8988T (cell line): Measurements from ENCODE around the gene UHRF2.
"Not testable (repeated sequence)": the region's sequence is repeated elsewhere in the genome, so short reads cannot be mapped to it uniquely, and the experiment has no call there.

ENCODE experiments used
- DNase-seq: peaks from one replicate; pipeline ENCODE4 v3.0.0; 2011

The UHRF2 gene

DNA sequence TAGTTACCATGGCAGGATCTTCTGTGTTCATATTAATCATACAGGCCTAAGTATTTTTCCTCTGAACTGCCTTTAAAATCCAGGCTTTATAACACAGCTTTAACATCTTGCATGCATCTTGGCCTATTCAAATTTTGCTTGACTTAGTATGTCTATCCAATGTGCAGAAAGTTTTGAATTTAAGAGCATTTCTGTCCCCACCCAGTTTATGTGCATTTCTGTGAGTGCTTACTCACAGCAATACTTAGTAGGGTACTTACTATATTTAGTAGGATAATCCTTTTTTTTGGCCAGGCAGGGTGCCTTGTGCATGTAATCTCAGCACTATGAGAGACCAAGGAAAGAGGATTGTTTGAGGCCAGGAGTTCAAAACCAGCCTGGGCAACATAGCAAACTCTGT, 18.0 kb downstream of the UHRF2 start:
- DNase-seq = no peak

DNA sequence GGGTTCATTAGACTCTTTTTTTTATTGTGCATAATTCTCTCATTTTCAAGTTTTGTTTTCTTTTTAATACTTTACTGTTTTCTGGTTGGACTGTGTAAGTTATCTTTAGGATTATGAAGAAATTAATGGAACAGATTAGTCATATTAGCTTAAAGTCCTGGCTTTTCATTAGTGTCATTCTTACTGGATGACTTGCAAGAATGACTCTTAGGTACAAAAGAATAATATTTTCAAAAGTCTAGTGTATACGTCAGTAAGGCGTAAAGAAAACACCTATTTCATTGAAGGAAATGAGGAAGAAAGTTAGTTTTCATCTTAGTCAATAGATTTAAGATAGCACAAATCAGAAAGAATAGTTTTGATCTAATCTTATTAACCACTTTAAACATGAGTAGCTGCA, 20.4 kb downstream of the UHRF2 start:
- DNase-seq = no peak

DNA sequence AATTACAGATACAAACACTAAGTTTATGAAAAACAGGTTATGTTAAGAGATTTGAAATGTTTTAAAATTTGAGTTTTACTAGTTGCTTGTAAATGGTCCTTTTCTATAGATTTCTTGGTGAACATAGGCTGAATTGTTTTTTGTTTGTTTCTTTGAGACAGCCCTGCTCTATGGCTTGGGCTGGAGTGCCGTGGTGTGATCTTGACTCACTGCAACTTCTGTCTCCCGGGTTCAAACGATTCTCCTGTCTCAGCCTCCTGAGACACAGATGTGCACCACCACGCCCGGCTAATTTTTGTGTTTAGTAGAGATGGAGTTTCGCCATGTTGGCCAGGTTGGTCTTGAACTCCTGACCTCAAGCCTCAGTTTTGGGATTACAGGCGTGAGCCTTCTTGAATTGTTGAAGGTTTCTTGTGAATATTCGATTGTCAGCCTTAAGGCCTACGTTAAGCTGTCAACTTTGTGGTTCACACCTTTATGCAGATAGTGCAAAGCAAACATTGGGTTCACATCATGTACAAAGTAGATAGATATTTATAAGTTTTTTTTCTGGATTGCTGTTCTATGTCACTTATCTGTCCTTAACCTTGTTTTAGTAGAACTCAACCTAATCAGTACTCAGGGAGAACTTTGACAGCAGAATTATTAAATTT, 26.2 kb downstream of the UHRF2 start:
- DNase-seq = no peak

DNA sequence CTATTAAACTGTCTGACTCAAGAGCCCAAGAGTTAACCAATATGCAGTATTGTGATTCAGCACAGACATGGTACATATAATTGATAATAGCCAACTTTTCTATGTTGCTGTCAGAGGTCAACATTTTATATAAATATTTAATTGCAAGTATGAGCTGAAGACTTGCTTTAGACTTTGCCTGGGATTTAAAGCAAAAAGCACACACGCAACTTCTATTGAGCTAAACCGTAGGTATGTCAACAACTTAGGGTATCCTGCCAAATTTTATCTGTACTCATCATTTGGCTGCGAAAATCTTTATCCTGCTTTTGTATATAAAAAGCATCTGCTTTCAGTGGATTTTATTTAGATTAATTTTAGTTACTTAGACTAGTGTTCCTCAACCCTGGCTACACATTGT, 27.4 kb downstream of the UHRF2 start:
- DNase-seq = no peak

DNA sequence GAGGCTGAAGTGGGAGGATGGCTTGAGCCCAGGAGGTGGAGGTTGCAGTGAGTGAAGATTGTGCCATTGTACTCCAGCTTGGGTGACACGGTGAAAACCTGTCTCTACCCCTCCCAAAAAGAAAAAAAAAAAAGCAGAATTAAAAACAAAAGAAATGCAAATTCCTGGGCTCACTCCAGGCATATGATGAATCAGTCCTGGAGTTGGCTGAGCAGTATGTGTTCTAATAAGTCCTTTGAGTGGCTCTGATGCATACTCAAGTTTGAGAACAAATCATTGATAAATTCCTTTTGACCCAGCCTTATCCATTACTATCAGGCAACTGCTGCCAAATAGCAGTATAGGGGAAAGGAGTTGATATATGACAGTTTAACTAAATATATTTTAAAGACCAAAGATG, 28.3 kb downstream of the UHRF2 start:
- no peak for DNase-seq

DNA sequence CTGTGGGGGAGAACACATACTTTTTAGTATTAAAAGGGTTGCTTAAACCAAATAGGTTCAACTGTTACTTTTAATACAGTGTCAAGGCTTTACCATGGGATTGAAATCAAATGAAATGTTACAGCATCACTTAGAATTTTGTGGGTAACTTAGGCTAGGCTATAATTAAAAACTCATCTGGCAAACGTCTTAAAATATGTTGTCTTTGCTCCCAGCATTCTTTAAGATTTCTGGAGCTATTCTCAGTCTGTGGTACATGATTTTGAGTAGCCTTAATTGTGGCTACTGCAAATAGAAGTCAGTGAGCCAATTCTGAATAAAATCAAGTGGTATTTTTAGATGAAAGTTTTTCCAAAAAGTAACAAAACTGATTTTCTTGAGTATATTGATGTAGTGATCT, 30.7 kb downstream of the UHRF2 start:
- DNase-seq = no peak

DNA sequence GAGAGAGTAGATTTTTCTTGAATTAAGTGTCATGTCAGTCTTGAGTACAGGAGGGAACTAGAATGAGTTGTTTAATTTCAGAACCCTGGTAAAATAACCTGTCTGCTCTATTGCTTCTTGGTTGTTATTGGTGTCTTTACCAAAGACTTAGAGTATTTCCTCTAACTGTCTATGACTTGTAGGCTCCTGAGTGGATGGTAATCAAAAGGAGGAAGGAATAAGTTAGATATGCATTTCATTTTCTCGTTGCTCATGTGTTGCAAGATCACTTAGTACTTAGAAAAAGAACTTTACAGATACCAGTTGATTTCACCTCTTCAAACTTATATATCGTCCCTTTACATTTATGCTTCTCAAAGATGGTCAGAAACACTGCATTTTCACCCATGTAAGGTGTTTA, 31.1 kb downstream of the UHRF2 start:
- no peak for DNase-seq

DNA sequence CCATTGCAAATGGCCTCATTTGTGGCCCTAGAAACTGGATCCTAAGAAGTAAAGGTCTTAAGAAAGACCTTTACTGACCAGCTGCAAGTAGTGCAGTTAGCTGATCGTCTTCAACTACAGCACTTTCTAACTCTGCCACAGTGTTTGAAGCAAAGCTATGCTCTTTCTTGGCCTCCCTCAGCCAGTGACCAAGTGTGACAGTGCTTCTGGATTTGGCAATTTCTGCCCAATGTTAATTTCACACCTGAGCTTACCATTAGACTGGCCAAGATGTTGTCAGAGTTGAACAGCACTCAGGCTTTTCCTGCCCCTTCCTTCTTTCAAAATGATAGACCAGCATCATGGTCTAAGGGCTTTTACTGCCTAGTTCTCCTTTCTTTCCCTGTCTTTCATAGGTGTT, 36.1 kb downstream of the UHRF2 start:
- no peak for DNase-seq

DNA sequence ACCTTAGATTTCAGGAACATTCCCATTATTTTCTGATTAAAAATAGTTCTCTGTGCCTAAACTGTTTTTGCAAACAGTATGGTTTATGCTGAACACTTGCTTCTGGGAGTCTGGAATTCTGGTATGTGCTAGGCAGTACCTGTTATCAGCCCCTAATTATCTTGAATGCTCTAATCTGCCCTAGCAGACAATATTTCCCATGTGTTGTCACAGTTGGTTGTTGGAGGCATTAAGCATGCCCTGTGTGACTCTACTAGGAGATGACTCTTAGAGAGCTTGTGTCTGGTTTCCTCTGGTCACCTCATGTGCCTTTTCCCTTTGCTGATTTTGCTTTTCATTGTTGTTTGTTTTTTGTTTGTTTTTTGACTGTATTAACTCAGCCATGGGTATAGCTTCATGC, 36.6 kb downstream of the UHRF2 start:
- no peak for DNase-seq

DNA sequence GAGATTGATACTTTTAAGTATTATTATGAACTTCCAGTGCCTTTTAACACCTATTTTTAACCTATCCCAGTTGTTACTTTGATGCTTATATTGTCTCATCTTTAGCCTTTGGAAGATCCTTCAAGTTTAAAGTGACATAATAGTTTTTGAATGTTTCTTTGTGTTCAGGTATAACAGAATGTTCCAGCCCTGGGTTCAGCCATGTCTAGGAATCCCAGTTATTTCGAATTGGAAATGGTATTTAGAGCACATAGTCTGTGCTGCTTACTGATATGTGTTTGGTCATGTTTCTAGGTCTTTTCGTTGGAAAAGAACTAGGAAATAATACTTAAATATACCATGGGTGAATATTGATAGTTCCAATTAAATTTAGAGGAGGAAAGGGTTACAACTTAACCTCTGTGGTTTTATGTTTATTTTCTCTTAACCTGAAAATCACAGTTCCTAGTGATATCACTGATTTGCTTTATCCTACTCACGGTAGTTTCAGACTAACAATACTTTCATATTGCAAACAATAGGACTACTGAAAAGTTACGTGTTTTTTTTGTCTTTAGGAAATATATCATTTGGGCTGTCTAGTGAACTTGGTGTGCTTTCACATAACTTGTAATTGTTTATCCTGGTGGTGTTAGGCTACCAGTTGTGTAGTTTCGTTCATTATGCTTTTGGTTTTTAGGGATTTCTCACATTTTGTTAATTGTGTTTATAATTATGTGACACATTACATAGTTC, 37.8 kb downstream of the UHRF2 start:
- no peak for DNase-seq

DNA sequence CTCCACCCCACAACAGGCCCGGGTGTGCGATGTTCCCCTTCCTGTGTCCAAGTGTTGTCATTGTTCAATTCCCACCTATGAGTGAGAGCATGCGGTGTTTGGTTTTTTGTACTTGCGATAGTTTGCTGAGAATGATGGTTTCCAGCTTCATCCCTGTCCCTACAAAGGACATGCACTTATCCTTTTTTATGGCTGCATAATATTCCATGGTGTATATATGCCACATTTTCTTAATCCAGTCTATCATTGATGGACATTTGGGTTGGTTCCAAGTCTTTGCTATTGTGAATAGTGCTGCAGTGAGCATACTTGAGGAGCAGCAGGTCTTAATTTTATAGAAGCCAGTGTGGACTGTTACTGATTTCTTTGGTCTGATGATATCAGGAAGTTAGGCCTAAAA, 42.3 kb downstream of the UHRF2 start:
- not testable (repeated sequence) for DNase-seq

DNA sequence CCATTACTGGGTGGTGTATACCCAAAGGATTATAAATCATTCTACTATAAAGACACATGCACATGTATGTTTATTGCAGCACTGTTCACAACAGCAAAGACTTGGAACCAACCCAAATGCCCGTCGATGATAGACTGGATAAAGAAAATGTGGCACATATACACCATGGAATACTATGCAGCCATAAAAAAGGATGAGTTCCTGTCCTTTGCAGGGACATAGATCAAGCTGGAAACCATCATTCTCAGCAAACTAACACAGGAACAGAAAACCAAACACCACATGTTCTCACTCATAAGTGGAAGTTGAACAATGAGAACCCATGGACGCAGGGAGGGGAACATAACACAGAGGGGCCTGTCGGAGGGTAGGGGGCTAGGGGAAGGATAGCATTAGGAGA, 45.7 kb downstream of the UHRF2 start:
- not testable (repeated sequence) for DNase-seq

DNA sequence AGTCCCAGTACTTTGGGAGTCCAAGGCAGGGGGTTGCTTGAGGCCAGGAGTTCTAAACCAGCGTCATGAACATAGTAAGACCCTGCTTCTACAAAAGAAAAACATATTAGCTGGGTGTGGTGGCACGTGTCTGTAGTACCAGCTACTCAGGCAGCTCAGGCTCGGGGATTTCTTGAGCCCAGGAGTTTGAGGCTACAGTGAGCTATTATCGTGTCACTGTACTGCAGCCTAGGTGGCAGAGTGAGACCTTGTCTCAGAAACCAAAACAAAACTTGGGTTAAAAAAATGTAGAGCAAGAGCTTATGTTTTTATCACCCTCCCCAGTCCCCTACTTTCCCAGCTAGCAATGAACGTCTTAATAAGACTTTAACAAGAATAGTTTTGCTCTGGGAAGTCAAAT, 46.7 kb downstream of the UHRF2 start:
- DNase-seq = no peak

DNA sequence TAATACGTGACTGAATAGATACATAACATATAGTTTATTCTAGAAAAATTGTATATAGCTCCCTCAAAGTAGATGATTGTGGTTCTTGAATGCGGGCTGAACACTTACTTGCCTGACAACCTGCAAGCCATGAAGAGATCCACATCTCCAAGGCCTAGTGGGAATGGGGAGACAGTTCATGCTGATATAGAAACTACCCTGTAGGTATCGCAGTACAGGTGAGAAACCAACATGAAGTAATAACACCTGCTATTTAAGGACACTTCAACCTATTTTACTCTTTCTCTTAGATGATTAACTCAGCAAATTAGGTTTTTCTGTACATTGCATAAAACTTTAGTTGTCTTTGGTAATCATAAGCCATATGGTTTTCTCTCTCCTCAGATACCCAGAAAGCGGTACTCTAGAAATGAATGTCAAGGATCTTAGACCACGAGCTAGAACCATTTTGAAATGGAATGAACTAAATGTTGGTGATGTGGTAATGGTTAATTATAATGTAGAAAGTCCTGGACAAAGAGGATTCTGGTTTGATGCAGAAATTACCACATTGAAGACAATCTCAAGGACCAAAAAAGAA, 47.3 kb downstream of the UHRF2 start:
- DNase-seq = no peak

DNA sequence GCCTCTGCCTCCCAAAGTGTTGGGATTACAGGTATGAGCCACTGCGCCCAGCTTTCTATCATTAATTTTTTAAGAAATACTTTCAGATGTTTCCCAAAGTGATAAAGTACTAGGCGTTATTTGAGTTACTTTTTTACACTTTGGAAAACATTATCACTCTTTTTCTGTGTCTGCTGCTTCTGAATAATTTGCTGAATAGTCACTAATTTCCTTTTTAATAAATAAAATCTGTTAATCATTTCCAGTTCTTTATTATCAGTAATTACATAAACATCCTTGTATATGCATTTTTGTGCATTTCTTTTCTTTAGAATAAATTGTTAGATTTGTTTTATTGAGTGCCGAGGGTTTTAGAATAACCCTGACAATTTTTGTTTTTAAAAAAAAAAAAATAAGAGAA, 48.6 kb downstream of the UHRF2 start:
- no peak for DNase-seq

DNA sequence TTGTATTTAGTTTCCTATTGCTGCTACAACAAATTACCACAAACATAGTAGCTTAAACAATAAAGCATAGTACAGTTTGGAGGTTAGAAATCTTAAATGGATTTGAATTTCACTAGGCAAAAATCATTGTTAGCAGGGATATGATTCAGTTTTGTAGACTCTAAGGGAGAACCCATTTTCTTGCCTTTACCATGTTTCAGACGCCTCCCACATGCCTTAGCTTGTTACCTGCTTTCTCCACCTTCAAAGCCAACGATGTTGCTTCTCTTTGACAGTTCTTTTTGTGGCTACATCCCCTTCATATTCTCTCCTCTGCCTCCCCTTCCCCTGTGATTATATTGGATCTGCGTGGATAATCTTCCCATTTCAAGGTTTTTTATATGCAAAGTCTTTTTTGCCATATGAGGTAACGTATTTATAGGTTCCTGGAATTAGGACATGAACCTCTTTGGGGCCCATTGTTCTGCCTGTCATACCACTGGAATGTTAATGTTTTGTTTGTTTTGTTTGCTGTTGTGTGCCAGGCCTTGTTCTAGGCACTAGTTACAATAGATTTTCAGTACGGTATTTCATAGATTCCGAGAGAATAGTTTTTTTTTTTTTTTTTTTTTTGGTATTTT, 54.1 kb downstream of the UHRF2 start:
- DNase-seq = no peak

DNA sequence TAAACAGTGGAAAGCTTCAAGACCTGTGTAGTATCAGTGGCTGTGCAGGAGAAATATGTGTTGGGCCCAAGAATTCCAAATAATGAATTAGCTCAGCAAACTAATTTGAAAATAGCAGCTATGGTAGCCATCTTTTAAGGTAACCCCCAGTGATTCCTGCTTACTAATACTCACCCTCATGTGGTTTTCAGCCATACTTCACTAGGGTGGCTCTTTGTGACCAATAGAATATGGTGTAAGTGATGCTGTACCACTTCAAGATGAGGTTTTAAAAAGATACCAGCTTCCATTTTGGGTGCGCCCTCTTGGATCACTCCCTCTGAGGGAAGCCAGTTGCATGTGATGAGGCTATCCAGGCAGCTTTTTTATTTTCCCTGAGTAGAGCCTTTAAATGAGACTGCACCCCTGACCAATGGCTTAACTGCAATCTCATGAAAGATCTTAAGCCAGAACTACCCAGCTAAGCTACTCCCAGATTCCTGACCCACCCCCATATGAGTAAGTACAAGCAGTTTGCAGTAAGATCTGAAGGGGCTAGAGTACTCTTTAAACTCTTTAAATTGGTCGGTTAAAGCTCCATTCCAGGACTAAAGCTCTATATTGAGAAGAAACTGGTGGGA, 58.3 kb downstream of the UHRF2 start:
- no peak for DNase-seq

DNA sequence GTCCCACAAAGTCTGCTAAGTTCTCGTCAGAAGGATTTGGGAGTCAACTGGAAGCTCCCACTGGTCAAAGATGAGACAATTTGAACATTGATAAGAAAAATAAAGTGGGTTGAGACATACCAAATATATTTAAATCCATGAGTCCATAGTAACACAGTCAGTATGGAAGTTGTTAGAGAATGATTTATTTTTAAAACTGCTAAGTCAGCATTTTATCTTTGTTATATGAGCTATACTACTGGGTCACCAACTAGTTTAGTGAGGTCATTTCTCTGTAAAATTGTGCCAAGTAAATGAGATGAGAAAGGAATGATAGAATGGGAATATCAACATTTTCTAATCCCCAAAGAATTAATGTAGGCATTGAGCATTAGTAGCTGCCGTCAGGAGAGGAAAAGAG, 60.2 kb downstream of the UHRF2 start:
- no peak for DNase-seq

DNA sequence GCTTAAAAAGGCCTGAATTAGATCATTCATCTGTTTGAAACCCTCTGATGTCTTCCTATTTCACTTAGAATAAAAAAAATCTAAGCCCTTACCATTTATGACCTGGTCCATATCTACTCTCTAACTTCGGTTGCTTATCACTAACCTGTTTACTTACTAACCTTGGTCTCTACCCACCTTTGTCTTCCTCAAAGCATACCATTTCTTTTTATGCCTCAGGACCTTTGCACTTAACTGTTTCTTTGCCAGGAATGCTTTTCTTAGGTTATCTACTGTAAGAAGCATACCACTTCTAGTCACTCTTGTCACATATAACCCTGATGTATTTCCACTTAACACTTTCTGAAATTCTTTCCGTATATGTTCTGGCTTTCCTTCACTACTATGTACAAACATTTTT, 67.0 kb downstream of the UHRF2 start:
- no peak for DNase-seq

DNA sequence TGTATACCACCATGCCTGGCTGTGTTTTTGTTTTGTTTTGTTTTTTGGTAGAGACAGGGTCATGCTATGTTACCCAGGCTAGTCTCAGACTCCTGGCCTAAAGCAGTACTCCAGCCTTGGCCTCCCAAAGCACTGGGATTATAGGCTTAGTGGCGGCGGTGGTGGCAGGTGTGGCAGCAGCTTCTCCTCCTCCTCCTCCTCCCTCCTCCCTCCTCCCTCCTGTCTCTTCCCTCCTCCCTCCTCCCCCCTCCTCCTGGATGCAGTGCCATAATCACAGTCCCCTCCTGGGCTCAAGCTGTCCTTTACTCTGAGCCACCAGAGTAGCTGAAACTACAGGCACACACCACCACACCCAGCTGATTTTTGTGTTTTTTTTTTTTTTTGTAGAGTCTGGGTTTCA, 71.2 kb downstream of the UHRF2 start:
- no peak for DNase-seq

DNA sequence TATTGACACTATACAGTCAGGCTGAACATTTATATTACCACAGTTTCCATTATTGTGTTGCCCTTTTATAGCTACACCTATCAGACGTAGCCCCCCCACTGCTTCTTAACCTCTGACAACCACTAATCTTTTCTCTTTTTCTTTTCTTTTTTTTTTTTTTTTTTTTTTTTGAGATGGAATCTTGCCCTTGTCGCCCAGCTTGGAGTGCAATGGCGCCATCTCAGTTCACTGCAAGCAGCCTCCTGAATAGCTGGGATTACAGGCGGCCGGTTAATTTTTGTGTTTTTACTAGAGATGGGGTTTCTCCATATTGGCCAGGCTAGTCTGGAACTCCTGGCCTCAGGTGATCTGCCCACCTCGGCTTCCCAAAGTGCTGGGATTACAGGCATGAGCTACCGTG, 75.4 kb downstream of the UHRF2 start:
- DNase-seq = no peak

DNA sequence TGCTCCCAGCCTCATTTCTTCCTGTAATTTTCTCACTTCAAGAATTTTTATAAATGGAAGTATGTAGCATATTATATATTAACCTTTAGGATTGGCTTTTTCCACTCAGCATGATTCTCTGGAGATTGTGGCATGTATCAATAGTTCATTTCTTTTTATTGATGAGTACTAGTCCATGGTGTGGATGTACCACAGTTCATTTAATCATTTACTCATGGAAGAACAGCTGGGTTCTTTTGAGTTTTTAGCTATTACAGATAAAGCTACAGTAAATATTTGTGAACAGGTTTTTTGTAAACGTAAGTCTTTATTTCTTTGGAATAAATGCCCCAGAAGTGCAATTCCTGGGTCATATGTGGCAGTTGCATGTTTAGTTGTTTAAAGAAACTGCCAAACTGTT, 76.1 kb downstream of the UHRF2 start:
- no peak for DNase-seq

DNA sequence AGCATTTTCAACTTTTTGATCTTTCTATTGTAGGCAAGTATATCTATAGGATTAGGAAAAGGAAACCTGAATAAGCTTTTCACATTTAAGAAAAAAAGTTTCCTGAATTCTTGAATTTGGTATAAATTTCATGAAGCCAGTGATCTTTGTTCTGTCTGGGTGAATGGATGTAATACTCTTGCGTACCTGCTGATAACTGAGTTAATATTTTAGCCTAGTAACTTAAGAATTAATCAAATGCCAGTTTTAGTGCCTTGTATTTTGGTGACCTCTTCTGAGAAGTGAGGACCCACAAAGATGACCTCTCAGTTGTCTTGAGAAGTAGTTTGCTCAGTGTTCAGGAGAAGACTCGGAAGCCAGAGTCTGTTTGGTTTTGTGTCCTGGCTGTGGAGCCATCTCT, 77.9 kb downstream of the UHRF2 start:
- DNase-seq = no peak

DNA sequence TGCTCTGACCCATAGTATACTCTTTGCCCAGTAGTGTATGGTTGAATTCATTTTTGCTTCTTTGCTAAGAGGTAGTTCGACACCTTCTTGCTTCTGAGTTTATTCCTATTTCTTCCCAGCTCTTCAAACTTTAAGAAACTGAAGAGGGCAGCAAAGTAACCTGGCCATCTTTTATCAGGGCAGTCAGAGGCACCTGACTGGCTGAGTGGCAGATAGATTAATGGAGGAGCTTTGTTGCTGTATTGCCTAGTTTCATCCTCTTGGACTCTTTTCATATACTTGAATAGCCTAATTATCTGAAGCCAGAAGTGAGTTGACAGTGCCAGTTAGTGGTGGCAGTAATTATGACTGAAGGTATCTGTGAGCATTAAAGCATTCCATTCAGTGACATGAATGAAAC, 82.5 kb downstream of the UHRF2 start:
- no peak for DNase-seq
